ENCODE results near the gene PLXNA4.
"Not testable (repeated sequence)": the region's sequence is repeated elsewhere in the genome, so short reads cannot be mapped to it uniquely, and the experiment has no call there.

GRCh38 chr7:132390049-132390448, 186.2 kb downstream of the PLXNA4 start:
- not testable (repeated sequence) for TF ChIP-seq CTCF, POLR2A (IDR thresholded peaks at IDR 0.05)

Data from lower leg skin (tissue), 3 donors.